Measurements from ENCODE around the gene MAP3K4. TPM values are rescaled to one million over a fixed set of nuclear protein-coding genes. Genes with fewer than 3 reads are reported as not detected.

The MAP3K4 gene
- total and polyA plus RNA-seq, 9 donors, result 15.6 to 52.3 (median 38.6) TPM

GRCh38 chr6:161058741-161059140 lies 67.2 kb downstream of the MAP3K4 start:
- no peak for DNase-seq
- Histone ChIP-seq H3K4me1 (ENCODE audit: insufficient read depth) (no peaks in the 10 kb centered on the region), H3K9me3 (no peaks in the 10 kb centered on the region), H3K27ac (no peak overlapping the region), H3K4me3 (no peak overlapping the region), H3K36me3 (no peaks in the 10 kb centered on the region), H3K27me3 (no peaks in the 10 kb centered on the region)
- 71 to 82% (median 80%) methylated on average over 1 of the region's 1 CpG for WGBS, 3 donors
- no peak for TF ChIP-seq POLR2A (IDR thresholded peaks at IDR 0.05)
- no peak for TF ChIP-seq CTCF (IDR thresholded peaks at IDR 0.05)
- TF ChIP-seq EP300 (IDR thresholded peaks at IDR 0.05), result no peak
- intact Hi-C loops (cut with DNase I), result no loop called here

GRCh38 chr6:161061576-161061975 lies 70.0 kb downstream of the MAP3K4 start:
- Histone ChIP-seq H3K9me3 (no peaks in the 10 kb centered on the region), H3K27ac (no peak overlapping the region), H3K27me3 (no peaks in the 10 kb centered on the region), H3K4me3 (no peak overlapping the region), H3K4me1 (ENCODE audit: insufficient read depth) (no peaks in the 10 kb centered on the region), H3K36me3 (no peaks in the 10 kb centered on the region)
- no peak for DNase-seq
- intact Hi-C loops (cut with DNase I), result no loop called here
- 98 to 100% (median 99%) methylated on average over 3 of the region's 3 CpGs for WGBS, 3 donors
- TF ChIP-seq CTCF (IDR thresholded peaks at IDR 0.05) (no peak), EP300 (IDR thresholded peaks at IDR 0.05) (no peak), POLR2A (IDR thresholded peaks at IDR 0.05) (no peak)

GRCh38 chr6:161064915-161065314 lies 73.3 kb downstream of the MAP3K4 start:
- intact Hi-C loops (cut with DNase I), result no loop called here
- Histone ChIP-seq H3K36me3 (no peaks in the 10 kb centered on the region), H3K4me1 (ENCODE audit: insufficient read depth) (no peaks in the 10 kb centered on the region), H3K27me3 (no peaks in the 10 kb centered on the region), H3K4me3 (no peak overlapping the region), H3K27ac (no peak overlapping the region), H3K9me3 (no peaks in the 10 kb centered on the region)
- DNase-seq, result no peak
- WGBS, 3 donors, result 95 to 100% (median 98%) methylated on average over 1 of the region's 1 CpG
- TF ChIP-seq EP300 (IDR thresholded peaks at IDR 0.05) (no peak), POLR2A (IDR thresholded peaks at IDR 0.05) (no peak), CTCF (IDR thresholded peaks at IDR 0.05) (no peak)

- H3K4me1 ChIP-seq (ENCODE audit: insufficient read depth), result no peaks in the 10 kb centered on the region
- no peaks in the 10 kb centered on the region for H3K9me3 ChIP-seq
- intact Hi-C loops (cut with DNase I), result no loop called here
- H3K36me3 ChIP-seq, result no peaks in the 10 kb centered on the region
- no peaks in the 10 kb centered on the region for H3K27me3 ChIP-seq
- no peak overlapping the region for H3K4me3 ChIP-seq
- TF ChIP-seq POLR2A (IDR thresholded peaks at IDR 0.05), result no peak
- no peak for TF ChIP-seq CTCF (IDR thresholded peaks at IDR 0.05)
- no peak for TF ChIP-seq EP300 (IDR thresholded peaks at IDR 0.05)
- 47 to 72% (median 54%) methylated on average over 3 of the region's 3 CpGs for WGBS, 3 donors
- no peak overlapping the region for H3K27ac ChIP-seq
- DNase-seq, result no peak
These were observed 74.9 kb downstream of the MAP3K4 start for GRCh38 chr6:161066511-161066910.

GRCh38 chr6:161067749-161068148 lies 76.2 kb downstream of the MAP3K4 start:
- Histone ChIP-seq H3K27me3 (no peaks in the 10 kb centered on the region), H3K36me3 (no peaks in the 10 kb centered on the region), H3K4me3 (no peak overlapping the region), H3K27ac (no peak overlapping the region), H3K4me1 (ENCODE audit: insufficient read depth) (no peaks in the 10 kb centered on the region), H3K9me3 (no peaks in the 10 kb centered on the region)
- DNase-seq, result no peak
- no peak for TF ChIP-seq POLR2A (IDR thresholded peaks at IDR 0.05)
- TF ChIP-seq EP300 (IDR thresholded peaks at IDR 0.05), result no peak
- no peak for TF ChIP-seq CTCF (IDR thresholded peaks at IDR 0.05)
- WGBS, 3 donors, result 59 to 68% (median 61%) methylated on average over 3 of the region's 3 CpGs
- intact Hi-C loops (cut with DNase I), result no loop called here

All from ovary (tissue), 9 donors.